Left renal pelvis (tissue), 4 donors: Measurements from ENCODE around the gene FAM227B. TPM values are rescaled to one million over a fixed set of nuclear protein-coding genes. Genes with fewer than 3 reads are reported as not detected.
"Not testable (repeated sequence)": the region's sequence is repeated elsewhere in the genome, so short reads cannot be mapped to it uniquely, and the experiment has no call there.

Experiments used
- DNase-seq, 4 donors: peaks; one replicate each; pipeline ENCODE4 v3.0.0-alpha.2; 2013; ENCODE audit warnings: low read depth in 4 of 4, low spot score in 3 of 4
- polyA plus RNA-seq, 4 donors: library from polyadenylated mRNA; unstranded; fragments of 120-200 nt; gene quantifications; one replicate each; pipeline ENCODE4 v1.2.1, GENCODE V29; 2013; ENCODE audit not compliant: insufficient read length in 4 of 4

Gene FAM227B
- polyA plus RNA-seq, 4 donors: 8.7 to 22.3 (median 18.4) TPM

GRCh38 chr15:49501586-49501985, 119.0 kb downstream of the FAM227B start:
- DNase-seq: no peak

DNA sequence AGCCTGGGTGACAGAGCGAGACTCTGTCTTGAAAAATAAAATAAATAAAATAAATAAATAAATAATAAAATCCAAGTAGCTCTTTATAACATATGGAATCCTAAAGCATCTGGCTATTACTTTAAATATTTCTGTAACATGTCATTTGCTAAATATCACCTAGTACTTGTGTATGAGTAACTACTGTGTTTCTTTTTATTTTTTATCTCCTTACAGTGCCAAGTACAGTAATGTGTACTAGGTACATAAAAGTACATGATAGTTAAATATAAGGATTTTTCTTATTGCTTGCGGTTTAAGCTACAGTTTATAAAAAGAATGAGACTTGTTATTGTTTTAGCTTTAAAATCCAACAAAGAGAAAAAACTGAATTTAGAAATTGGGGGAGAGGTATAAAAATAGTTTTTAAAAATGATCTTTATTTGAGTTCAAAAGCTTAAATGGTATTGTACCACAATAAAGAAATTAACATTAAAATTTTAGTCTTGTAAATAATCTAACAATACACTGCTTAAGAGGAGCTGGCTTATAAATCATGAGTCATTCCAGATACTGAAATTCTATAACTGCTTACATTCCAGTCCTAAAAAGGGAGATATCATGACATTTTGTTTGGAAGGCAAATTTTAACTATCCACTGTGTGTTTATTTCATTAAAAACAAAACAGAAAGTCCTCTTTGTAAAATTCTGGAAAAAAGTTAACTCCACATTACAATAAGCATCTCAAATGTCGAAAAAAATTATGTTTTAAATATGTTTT, 124.4 kb downstream of the FAM227B start:
- DNase-seq: no peak

GRCh38 chr15:49494842-49495241, 125.8 kb downstream of the FAM227B start:
- no peak for DNase-seq

GRCh38 chr15:49492830-49493229, 127.8 kb downstream of the FAM227B start:
- no peak for DNase-seq

GRCh38 chr15:49492151-49492550, 128.5 kb downstream of the FAM227B start:
- DNase-seq: no peak

GRCh38 chr15:49490966-49491365, 129.7 kb downstream of the FAM227B start:
- no peak for DNase-seq

GRCh38 chr15:49485401-49485800, 135.2 kb downstream of the FAM227B start:
- not testable (repeated sequence) for DNase-seq

GRCh38 chr15:49478982-49479381, 141.6 kb downstream of the FAM227B start:
- DNase-seq: not testable (repeated sequence)

- DNase-seq: not testable (repeated sequence)
Measured at GRCh38 chr15:49478021-49478420, 142.6 kb downstream of the FAM227B start.

DNA sequence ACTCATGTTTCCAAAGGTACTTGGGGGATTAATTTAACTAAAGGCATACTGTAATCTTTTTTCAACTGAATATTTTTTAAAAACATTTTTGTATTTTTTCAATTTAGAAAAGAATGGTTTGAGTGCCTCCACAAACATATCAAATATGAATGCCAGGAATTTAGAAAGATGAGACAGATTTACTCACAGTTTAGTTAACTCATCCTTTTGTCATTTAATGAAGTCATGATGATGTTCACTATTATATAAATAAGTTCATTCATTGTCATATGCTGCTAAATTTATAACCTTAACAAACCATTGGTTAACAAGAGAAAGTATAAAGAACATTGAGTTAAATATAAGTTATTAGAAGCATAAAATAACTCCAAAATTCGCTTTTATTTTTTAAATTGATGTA, 147.6 kb downstream of the FAM227B start:
- no peak for DNase-seq

- DNase-seq: no peak
Measured at GRCh38 chr15:49472338-49472737, 148.3 kb downstream of the FAM227B start.

DNA sequence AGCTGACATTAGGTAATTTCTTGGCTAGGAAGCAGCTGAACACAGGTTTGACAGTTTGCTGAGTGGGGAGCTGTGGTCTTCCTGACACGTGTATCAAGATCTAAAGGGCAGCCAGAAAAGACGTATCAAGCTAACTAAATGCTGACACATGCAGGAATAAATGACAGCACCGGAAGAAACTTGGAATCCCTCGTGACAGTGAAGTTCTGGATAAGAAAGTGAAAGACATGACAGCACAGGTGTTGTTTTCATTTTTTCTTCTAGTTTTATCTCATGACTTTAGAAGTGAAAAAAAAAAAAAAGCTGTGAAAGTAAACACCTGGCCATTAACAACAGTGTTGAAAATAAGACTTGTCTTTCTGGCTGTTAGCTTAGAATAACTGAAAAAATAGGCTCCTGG, 148.9 kb downstream of the FAM227B start:
- no peak for DNase-seq

- DNase-seq: not testable (repeated sequence)
Measured at GRCh38 chr15:49471248-49471647, 149.4 kb downstream of the FAM227B start.

GRCh38 chr15:49468481-49468839, 152.2 kb downstream of the FAM227B start:
- DNase-seq: no peak

DNA sequence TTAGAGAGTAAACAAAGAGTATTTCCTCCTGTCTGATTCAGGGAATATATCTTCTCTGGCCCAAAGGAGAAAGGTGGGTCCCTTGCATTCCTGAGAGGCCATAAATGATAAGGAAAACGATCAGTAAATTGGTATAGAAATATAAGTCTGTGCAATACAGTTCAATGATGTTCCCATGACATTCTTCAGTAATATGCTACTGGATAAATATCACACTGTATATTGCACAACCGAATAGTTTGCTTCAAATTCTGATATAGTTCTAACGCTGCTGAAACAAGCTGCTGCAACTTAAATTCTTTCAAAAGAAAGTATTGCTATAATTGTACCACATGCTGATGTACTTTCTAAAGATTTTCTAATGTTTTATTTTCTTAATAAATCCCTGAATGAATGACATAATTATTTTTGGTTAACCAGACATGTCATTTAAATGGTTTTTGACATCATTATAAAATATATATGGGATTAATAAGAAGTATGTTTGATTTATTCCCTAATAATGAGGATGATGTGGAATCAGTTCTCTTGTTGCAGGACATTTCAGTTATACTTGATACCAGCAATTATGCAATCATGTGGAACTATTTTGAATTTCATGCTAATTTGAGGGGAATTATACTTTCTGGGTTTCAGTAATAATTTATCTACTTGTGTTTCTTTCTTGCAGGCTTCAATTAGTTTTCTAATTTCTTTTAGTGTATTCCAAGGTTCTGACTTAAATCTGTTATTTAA, 152.7 kb downstream of the FAM227B start:
- DNase-seq: no peak

DNA sequence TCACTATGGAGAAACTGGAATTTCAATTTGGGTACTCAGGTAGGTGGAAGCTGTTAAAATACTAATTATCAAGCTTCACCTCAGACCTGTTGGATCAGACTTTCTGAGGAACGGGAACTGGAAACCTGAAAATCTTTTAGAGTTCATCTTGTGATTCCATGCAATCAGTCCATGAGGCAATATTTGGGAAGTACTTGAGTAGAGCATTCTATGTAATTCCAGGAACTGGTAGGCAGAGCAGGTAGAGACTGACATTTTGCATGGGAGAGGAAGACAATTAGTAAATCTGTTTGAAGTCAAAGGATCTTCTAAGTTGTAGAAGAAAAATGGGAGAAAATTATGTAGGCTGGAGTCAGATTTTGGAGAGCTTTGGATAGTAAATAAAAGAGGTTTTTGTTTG, 154.5 kb downstream of the FAM227B start:
- DNase-seq: no peak

DNA sequence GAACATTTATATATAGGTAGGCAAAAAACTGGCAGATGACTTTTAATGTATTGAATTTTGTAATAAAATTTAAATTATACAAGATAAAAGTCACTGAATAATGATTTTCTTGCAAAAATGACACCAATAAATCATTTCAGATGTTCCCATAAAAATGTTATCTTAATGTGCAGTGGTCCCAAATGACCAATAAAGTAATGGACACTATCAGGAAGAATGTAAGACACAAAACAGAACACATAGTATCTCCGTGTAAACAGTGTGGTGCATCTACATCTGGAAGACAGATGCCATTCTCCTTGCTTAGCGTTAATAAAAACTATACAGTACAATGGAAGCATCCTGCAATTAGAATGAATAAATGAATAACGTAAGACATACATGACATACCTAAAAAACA, 156.1 kb downstream of the FAM227B start:
- no peak for DNase-seq

- DNase-seq: no peak
Measured at GRCh38 chr15:49462232-49462844, 158.3 kb downstream of the FAM227B start.

- DNase-seq: no peak
Measured at GRCh38 chr15:49460411-49460941, 160.1 kb downstream of the FAM227B start.

DNA sequence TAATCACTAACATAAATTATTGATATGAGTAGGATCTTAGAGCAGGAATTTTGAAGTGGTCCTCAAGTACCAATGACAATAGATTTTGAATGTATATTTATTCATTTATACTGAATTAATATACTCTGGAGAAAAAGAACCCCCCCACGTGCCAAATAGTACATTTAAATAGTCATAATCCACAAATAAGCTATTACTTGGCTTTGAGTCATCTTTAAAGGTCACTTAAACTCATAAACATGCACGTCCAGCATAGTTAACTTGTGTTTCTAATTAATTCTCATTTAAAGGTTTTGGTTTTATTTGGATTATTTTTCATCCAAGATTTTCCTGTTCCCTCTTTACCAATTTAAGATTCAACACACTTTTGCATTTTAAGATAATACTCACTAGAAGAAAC, 162.5 kb downstream of the FAM227B start:
- no peak for DNase-seq

DNA sequence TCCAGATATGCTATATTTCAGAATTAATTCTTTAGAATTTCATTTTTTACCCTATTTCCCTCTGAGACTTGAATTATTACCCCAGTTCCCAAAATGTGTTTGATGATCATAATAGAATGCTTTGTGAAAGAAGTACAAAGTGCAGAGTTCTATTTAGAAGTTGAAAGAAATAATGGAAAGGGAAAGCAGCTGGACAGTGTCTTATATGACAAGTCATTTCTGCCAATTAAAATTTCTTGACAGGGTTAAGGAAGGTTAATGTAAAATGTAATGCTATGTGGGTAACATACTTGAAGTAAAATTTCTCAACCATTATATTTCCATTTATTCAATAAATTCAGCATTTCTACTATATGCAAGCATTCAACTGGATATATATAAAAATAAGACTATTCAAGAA, 164.5 kb downstream of the FAM227B start:
- no peak for DNase-seq
